Embryonic facial prominence (tissue), 1 donor: Measurements from ENCODE around the gene BCLAF3.

ENCODE experiments used
- DNase-seq: peaks from one replicate; pipeline ENCODE4 v3.0.0-alpha.2; 2016; ENCODE audit errors: extremely low spot score

BCLAF3 gene

DNA sequence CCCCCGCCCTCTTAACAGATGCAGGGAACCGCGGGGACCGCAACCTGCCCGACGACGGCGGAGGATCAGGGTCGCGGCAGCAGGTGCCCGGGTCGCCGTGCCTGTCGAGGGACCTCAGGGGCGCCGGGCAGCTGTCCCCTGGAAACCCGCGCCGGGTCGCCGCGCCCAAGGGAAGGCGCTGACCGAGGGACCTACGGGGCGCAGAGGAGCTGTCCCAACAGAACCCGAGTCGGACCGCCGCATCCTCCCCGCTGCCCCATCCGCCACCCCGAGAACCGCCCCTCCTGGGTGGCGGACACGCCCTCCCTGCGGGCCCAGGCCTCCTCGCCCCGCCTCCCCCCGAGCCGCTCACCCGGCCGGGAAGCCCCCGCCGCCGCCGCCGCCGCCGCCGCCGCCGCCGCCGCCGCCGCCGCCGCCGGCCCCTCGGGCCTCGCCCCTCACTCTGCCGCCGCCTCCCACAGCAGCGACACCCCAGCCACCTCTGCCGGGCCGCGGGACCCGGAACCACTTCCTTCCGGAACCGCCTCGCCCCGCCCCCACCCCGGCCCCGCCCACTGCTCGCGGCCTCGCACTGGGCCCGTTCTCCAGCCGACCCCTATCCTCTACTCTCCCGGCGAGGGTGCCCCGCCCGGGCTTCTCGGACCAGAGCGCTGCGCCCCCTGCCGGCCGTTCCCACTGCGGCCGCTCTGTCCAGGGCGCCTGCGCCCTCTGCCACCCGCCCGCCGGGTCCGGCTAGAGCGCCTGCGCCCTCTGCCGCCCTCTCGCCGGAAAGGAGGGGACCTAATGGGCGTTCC lies at the start of gene BCLAF3:
BCLAF3 (minus strand) TSS at position 506 of the 794 bp plus-strand sequence. CDS start 20,797 bp downstream, outside the sequence.
- peak; percentile 44 for DNase-seq

DNA sequence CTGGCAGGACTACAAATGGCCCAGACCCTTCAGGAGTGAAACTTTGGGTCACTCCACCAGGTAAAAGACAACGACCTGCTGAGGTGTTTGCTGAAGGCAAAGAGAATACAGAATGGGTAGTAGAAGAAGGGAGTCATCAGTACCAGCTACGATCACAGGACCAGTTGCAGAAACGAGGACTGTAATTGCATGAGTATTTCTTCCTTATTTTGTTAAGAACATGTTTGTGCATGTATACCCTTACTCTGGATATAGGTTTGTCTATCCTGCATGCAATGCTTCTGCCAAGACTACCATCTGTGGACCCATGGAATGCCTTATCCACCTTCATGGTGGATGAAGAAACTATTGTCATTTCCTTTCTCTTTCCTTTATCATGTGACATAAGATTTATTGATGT lies 48.1 kb upstream of the BCLAF3 start:
- no peak for DNase-seq

DNA sequence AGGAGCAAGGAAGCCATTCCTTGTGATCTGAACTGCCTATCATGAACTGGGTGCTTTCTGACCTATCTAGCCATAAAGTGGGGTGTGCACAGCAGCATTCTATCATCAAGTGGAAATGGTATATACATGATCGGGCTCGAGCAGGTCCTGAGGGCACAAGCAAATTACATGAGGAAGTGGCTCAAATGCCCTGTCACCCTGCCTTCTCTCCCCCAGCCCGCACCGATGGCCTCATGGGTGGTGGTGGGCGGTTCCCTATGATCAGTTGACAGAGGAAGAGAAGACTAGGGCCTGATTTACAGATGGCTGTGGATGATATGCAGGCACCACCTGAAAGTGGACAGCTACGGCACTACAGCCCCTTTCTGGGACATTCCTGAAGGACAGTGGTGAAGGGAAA lies 46.3 kb upstream of the BCLAF3 start:
- no peak for DNase-seq

DNA sequence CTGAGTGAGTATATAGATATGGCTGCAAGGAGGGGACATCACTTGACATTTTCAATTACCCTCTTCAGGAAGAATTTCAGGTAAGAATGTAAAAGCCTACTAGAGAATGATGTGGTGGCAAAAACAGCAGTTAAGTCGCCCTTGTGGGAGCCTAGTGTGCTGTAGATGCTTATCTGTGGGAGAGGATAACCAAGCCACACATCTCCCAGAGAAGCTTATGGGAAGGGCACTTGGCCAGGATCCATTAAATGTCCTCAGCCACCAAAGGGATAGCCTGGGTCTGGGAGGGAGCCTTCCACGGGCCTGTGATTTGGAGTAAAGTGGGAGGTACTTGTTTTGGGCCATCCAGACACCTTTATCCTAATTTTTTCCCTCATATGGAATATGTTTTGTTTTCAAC lies 41.3 kb upstream of the BCLAF3 start:
- DNase-seq: no peak

DNA sequence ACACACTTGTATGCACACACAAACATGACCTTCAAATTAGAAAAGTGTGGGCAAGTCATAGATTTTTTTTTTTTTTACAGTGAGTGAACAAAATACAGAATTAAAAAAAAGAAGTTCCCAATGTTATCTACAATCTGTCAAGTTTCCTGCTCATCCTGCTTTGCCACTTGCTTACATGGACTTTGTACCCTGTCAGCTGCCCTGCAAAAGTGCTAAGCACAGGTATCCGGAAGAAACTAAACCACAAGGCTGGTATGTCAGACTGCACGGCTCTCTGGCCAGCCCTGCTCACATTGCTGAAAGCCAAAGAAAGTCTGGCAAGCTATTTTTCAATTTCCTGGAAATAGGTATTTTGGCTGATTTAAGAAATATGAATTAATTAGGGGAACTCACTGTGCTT lies 38.9 kb upstream of the BCLAF3 start:
- DNase-seq: no peak

DNA sequence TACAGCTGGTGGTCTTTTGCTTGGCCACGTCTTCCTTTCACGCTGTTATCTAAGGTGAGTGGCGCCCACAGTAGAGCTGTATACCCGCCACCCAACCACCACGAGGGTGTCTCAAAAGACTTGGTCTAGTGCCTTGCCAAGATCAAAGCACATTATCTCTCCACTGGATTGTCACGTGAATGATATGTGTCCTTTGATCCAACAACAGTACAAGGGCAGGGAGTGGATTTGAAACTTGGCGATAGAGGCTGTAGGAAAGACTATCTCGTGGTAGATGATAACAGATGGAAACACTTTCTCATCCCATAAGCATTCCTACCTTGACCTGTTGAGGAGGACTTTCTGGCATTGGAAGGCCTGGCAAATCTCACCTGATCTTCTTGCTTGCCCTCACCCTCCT lies 37.7 kb upstream of the BCLAF3 start:
- no peak for DNase-seq

DNA sequence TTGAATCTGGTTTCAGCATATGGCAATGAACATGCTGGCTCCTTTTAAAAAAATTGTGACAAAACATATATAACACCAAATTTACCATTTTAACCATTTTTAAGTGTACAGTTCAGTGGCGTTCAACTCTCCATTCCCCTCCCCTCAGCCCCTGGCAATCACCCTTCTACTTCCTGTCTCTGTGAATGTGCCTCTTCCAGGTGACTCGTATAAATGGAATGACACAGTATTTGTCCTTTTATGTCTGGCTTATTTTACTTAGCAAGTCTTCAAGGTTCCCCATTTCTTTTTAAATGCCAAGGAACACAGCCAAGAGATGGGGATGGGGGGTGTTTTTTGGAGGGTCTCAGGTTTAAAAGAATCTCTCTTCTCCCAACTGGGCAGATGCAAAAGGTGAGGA lies 35.4 kb upstream of the BCLAF3 start:
- no peak for DNase-seq

DNA sequence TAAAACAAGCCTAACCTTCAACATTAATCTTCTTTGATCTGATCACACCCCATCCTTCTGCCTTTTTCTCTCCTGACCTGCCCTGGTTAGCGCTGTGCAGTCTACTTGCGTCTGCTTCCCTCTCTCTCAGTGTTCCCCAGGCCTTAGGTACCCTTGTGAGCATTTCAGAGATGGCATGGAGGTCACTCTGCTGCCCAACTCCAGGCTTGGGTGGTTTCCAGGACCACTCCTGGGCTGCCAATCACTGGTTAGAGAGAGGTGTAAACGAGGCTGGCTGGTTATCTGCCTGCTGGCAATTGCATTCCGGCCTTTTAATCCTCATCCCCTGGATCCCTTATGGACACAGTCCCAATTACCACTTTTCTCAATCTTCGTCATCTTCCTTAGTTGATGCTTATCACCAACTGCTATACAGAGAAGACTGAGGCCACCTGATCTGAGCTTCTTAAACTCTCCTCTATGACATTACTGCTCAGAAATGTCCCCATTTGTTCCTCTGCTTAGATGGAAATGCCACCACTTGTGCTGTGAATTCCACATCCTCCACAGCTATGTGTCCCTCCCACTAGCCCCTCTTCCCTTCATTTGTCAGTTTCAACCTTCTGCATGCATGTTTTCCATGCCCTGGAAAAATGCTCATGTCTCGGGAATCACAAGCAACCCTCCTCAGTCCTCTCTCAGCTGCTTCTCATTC lies 29.0 kb upstream of the BCLAF3 start:
- DNase-seq: no peak

DNA sequence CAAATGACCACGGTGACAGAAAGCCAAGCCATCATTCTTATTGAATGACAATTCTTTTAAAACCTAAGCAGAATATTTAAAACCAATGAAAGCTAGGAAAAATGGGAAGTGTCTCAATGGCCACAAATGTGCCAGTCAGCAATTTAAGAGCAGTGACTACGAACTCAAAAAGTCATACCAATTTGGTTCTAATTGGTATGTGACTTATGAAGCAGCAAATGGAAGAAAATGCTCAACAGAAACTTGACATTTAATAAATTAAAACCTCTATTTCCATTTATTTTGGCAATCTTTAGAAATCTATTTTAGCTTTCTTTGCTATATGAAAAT lies 25.7 kb upstream of the BCLAF3 start:
- DNase-seq: no peak

DNA sequence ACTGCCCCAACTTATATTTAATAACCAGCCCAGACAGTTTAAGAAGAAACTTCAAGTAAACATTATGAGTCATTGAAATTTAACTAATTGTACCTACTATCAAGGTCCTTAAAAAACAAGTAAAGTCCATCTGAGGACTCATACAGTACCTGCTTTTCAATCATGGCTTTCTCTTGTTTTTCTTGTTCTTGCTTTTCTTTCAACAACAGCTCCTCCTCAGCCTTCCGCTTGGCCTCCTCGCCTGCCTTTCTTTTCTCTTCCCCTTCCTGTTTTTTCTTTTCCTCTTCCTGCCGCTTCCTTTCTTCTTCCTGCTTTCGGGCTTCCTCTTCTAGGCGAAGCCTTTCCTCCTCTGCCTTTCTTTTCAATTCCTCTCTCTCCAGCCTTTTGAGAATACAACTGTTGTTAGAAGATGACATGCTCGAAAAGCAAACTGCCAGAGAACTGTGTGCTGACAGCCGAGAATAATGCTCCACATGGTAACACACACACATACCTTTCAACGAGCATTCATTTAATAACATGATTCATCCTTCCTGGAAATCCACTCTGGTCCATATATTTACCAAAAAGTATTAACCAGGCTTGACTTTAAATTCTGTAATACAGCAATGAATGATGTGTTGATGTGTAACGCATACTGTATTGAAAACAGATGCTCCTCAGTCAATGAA lies 25.2 kb upstream of the BCLAF3 start:
- no peak for DNase-seq

DNA sequence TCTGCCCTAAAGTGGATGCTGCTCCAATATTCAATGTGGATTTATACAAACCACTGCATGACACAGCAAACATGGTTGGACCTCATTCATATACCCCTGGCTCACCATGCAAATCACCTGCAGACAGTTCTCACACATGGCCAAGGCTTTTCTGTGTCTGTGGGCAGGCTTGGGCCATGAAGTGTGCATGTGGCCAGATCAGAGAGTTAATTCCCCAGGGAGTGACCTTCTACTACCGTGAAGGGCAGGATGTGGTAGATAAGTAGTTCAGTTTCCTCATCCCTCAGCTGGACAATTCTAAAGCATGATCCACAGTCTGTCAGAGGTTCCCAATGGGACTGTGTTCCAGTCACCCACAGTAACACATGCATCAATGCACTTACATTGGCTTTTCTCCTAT lies 24.6 kb upstream of the BCLAF3 start:
- no peak for DNase-seq

DNA sequence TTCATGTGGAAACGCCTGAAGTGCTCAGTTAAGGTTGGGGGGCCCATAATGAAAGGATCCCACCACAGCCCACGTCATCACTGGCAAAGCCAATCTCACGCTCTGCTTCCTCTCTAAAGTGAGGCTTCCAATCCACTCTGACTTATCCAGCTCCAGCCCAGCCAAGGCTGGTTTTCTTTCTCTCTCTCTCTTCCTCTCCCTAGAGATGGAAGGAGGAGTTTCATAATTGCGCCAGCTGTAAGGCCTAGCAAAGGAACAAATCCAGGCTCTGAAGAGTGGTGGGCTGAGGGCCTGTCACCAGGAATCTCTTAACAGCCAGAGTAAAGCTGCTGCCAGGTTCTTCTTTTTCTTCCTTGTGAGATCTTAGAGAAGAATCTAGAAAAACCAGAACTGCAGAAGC lies 20.7 kb upstream of the BCLAF3 start:
- DNase-seq: no peak

DNA sequence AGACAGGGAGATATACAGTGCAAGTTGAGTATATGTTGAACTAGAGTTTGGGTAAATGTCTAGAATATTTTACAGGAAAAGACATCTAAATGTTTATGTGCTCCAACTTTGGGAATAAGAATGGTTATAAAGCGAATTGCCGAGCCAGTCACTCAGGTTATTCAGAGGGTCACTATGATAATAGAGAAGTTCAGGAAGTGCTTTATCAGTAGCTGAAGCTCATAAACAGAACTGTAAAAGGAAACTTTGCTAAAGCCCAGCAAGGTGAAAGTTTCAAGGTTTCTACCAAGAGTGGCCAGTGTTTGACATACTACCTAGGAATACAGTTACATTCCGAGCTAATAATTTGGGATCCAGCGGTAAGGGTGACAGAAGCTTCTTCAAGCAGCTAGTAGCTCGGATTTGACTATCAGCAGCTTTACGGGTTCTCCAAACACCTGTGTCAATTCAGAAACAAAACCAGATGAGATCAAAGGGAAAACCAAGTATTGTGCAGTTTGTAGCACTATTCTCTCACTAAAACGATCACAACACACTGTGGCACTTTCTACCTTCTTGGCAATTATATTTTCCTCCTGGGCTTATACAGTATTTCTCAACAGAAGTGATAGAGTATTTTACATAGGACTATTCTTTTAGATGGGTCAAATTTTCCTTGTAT lies 17.2 kb upstream of the BCLAF3 start:
- DNase-seq: no peak

DNA sequence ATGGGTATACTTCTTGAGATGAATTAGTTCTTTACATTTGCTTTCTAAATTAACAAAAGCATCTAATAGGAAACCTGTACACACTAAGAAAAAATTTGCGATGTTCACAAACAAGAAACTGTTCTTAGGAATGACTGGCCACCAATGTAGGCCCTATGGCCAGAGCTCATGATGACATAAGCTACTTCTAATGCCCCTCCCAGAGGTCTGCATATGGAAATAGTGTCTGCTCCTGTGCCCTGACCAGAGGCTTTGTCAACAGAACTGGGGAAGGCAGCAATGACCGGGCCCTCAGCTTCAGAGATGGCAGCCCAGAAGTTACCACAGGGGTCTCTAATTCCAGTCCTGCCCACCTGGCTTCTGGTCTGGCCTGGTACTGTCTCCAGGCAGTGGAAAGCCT lies 15.0 kb upstream of the BCLAF3 start:
- DNase-seq: no peak

DNA sequence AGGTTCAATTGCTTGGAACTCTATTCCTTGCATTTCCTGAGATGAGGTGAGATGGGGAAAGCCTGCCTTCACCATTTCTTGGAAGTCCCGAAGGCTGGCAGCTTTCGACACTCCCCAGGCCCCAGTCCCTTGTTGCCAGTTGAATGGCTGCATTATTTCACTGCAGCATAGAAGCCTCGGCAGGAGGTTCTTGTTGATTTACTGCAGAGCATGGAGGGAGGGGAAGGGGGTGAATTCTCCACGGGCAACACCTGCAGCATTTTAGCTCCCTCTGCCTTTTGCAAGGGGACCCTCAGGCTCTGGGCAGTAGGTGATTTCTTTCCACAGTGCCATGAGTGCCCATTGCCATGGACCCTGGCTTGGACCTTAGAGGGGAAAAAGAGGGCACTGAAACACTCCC lies 10.7 kb upstream of the BCLAF3 start:
- DNase-seq: no peak

DNA sequence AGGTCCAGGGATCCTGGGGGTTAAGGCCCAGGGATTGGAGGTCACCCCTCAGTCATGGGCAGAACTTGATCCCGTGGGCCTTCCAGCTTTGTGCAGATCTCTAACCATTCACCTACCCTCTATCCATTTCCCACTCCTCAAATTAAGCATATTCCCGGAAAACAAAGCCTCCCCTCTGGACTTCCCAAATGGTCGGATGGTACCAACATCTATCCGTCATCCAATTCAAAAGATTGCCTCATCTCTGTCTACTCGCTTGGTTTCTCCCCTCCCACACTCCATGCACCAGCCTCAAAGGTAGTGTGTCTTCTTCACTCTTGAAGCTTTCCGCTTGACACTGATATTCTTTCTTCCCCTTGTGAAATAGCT lies 473 bp upstream of the BCLAF3 start:
- no peak for DNase-seq

DNA sequence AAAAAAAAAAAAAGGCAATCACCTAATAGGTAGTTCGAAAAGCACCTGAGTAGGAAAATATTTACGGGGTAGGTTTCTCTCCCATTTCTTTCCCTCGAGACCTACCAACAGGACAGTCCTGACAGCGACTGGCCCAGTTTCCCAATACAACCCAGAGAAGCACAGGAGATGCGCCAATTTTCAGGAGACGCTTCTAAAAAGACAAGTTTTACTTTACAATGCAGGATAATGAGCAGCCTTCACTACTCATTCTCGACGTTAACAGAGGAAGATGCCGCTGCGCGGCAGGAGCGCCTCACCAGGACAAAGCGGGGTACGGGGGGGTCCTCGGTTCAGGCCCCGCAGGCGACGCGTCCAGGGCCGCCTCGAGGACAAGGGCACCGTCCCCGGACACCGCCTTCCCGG lies 708 bp downstream of the BCLAF3 start:
- DNase-seq: no peak

DNA sequence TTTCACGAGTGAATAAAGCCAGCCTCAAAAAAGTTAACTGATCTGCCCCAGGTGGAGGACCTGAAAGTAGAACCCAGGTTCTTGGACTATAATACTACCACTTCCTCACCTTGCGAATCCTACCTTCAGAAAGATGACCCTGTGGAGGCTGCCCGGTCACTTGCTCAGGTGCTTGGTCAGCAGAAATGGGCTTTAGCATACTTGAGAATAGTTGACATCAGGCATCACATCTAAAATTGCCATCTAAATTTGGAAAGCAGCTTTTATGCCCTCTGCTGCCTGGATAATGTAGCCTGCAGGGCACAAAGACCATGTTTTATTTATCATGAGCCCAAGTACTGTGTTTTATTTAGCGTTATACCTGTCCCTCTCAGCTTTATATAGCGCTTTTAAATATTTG lies 3.0 kb downstream of the BCLAF3 start:
- DNase-seq: no peak

DNA sequence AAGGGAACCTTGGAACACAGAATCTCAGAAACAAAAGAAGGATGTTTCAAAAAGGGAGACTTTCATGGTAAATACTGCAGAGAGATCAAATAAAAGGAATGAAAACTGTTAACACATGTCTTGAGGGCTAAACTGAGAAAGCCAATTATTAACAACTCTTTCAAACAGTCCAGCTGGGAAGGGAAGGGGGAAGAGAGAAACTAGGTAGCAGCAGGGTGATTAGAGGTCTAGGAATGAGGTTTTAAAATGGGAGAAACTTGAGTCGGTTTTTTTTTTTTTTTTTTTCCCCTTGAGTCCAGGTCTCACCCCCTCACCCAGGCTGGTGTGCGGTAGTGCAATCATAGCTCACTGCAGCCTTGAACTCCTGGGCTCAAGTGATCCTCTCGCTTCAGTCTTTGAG lies 4.3 kb downstream of the BCLAF3 start:
- no peak for DNase-seq

DNA sequence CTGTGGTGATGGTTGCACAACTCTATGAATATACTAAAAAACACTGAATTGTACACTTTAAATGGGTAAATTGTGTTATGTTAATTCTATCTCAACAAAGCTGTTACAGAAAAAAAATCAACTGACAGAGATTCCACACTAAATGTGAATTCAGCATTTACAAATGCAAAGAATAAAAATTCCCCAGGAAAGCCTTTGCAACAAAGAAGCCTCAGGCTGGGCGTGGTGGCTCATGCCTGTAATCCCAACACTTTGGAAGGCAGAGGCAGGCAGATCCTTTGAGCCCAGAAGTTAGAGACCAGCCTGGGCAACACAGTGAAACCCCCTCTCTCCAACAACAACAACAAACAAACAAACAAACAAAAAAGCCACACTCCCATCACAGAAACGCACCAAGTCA lies 8.9 kb downstream of the BCLAF3 start:
- no peak for DNase-seq

DNA sequence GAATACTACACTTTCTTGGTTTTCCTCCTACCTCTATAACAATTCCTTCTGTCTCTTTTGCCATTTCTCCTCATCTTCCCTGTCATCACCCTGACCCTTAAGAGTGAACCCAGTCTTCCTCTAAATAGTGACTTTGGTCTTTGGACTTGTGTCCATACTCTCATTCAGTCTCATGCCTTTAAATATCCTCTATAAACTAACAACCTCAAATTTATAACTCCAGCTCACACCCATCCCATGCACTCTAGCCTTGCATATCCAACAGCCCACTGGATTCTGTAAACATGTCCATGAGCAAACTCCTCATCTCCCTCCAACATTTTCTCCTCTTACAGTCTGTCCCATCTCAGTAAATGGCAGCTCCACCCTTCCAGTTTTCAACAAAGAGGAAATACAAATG lies 15.0 kb downstream of the BCLAF3 start:
- DNase-seq: no peak

DNA sequence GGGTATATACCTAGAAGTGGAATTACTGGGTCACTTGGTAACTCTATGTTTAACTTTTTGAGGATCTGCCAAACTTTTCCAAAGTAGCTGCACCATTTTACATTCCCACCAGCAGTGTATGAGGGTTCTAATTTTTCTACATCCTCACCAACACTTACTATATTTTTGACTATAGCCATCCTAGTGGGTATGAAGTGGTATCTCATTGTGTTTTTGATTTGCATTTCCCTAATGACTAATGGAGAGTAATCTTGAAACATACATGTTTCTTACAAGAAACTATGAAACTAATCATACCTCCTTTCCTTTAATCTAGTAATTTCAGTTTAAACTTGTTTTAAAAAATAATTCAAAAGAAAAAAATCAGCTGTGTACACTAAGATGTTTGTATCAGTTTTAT lies 17.9 kb downstream of the BCLAF3 start:
- DNase-seq: no peak

DNA sequence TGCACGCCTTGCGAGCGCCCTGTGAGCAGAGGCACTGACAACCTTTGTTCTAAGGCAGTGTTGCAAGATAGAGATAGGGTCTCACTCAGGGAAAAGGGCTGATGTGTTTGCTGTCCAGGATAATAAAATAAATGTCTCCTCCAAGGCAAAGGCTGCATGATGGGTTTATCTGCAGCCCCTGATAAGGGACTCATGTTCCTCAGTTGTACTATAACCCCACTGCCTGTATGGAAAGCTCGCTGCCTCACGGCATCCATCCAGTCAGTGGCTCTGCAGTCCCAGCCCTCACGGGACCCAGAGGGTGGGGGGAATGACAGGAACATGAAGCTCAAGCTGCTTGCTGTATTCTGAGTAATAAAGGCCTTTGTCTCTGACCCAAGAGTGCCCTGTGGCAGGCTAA lies 22.6 kb downstream of the BCLAF3 start:
- no peak for DNase-seq
